H1 (cell line): ENCODE data around the gene ABI2. TPM values are rescaled to one million over a fixed set of nuclear protein-coding genes. Genes with fewer than 3 reads are reported as not detected.

ENCODE experiments used
- KDM5A ChIP-seq: fragments of 200-600 bp; IDR thresholded peaks from 2 replicates; pipeline ENCODE4 v1.7.1; 2012; ENCODE audit warnings: mild to moderate bottlenecking, low read length, inconsistent platforms, mixed read lengths
- POU5F1 ChIP-seq: IDR thresholded peaks from 2 replicates; pipeline ENCODE4 v1.6.1; 2011; ENCODE audit warnings: low read depth, mild to moderate bottlenecking, low read length, moderate library complexity
- SIRT6 ChIP-seq: IDR thresholded peaks from one replicate; pipeline ENCODE4 v1.7.1; 2012; ENCODE audit warnings: low read length, inconsistent platforms
- SP2 ChIP-seq: IDR thresholded peaks from 2 replicates; pipeline ENCODE4 v1.6.1; 2012; ENCODE audit warnings: mild to moderate bottlenecking, low read length, inconsistent platforms
- TAF1 ChIP-seq: IDR thresholded peaks from 2 replicates; pipeline ENCODE4 v1.6.1; 2011; ENCODE audit warnings: mild to moderate bottlenecking, low read depth, low read length
- polyA plus RNA-seq, 7 experiments: library from polyadenylated mRNA; depleted of rRNA in 3 of 7; stranded (reverse) in 5 of 7; unstranded in 2 of 7; fragments of >200 nt in 5 of 7; fragments of 200-250 nt in 2 of 7; gene quantifications; 1 replicate in 5 of 7; 2 replicates in 1 of 7; 4 replicates in 1 of 7; pipeline versions ENCODE4 v1.2.1 to v1.2.3, GENCODE V29; 2011 to 2013; ENCODE audit warnings: missing spikeins in 2 of 7, mixed read lengths in 2 of 7
- total RNA-seq: library from RNA; stranded (reverse); fragmentation: NEBNext Ultra II Directional; extraction: Animal tissue kit (Norgen Biotek cat#: 25700); gene quantifications from 2 replicates; pipeline ENCODE4 v1.2.1, GENCODE V29; 2021
- TF ChIP-seq, protein P1 (sequence below): fragments of 300-600 bp; sonication (generic); IDR thresholded peaks from 2 replicates; pipeline ENCODE4 v1.7.1; 2012; ENCODE audit warnings: low read length, moderate library complexity, mild to moderate bottlenecking, inconsistent platforms; ENCODE audit not compliant: insufficient replicate concordance
- TF ChIP-seq, protein P2 (sequence below): IDR thresholded peaks from 2 replicates; pipeline ENCODE4 v1.6.1; 2012; ENCODE audit warnings: low read length, inconsistent platforms
- TF ChIP-seq, protein P3 (sequence below): IDR thresholded peaks from 2 replicates; pipeline ENCODE4 v1.6.1; 2012; ENCODE audit warnings: inconsistent platforms
- TF ChIP-seq, protein P4 (sequence below): IDR thresholded peaks from 2 replicates; pipeline ENCODE4 v1.6.1; 2012; ENCODE audit warnings: inconsistent platforms

ABI2 gene
- total and polyA plus RNA-seq, 2 of the 8 experiments (the other 6 are each of a cell fraction or from before 2014, with no cell fraction given): 62.3 to 118 TPM

DNA sequence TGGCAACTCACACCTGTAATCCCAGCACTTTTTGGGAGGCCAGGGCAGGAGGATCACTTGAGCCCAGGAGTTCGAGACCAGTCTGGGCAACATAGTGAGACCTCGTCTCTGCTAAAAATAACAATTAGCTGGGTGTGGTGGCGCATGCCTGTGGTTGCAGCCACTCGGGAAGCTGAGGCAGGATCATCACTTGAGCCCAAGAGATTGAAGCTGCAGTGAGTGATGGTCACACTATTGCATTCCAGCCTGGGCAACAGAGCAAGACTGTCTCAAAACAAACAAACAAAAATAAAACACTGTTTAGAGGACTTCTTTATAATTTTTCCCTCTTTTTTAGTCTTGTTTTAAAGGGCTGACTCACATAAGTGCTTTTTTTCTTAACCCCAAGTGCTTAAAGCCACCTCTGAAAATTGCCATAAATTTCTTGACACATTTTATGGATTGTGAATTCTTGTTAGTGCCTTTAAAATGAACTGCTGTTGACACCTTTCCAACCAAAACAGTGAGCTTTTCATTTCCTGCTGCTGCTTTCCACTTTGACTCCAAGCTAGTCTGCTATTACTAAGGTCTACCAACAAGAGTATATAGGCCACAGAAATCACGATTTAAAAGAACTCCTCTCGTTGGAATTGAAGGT lies 47.6 kb upstream of the ABI2 start (continued):
- TF ChIP-seq, protein P1, sequence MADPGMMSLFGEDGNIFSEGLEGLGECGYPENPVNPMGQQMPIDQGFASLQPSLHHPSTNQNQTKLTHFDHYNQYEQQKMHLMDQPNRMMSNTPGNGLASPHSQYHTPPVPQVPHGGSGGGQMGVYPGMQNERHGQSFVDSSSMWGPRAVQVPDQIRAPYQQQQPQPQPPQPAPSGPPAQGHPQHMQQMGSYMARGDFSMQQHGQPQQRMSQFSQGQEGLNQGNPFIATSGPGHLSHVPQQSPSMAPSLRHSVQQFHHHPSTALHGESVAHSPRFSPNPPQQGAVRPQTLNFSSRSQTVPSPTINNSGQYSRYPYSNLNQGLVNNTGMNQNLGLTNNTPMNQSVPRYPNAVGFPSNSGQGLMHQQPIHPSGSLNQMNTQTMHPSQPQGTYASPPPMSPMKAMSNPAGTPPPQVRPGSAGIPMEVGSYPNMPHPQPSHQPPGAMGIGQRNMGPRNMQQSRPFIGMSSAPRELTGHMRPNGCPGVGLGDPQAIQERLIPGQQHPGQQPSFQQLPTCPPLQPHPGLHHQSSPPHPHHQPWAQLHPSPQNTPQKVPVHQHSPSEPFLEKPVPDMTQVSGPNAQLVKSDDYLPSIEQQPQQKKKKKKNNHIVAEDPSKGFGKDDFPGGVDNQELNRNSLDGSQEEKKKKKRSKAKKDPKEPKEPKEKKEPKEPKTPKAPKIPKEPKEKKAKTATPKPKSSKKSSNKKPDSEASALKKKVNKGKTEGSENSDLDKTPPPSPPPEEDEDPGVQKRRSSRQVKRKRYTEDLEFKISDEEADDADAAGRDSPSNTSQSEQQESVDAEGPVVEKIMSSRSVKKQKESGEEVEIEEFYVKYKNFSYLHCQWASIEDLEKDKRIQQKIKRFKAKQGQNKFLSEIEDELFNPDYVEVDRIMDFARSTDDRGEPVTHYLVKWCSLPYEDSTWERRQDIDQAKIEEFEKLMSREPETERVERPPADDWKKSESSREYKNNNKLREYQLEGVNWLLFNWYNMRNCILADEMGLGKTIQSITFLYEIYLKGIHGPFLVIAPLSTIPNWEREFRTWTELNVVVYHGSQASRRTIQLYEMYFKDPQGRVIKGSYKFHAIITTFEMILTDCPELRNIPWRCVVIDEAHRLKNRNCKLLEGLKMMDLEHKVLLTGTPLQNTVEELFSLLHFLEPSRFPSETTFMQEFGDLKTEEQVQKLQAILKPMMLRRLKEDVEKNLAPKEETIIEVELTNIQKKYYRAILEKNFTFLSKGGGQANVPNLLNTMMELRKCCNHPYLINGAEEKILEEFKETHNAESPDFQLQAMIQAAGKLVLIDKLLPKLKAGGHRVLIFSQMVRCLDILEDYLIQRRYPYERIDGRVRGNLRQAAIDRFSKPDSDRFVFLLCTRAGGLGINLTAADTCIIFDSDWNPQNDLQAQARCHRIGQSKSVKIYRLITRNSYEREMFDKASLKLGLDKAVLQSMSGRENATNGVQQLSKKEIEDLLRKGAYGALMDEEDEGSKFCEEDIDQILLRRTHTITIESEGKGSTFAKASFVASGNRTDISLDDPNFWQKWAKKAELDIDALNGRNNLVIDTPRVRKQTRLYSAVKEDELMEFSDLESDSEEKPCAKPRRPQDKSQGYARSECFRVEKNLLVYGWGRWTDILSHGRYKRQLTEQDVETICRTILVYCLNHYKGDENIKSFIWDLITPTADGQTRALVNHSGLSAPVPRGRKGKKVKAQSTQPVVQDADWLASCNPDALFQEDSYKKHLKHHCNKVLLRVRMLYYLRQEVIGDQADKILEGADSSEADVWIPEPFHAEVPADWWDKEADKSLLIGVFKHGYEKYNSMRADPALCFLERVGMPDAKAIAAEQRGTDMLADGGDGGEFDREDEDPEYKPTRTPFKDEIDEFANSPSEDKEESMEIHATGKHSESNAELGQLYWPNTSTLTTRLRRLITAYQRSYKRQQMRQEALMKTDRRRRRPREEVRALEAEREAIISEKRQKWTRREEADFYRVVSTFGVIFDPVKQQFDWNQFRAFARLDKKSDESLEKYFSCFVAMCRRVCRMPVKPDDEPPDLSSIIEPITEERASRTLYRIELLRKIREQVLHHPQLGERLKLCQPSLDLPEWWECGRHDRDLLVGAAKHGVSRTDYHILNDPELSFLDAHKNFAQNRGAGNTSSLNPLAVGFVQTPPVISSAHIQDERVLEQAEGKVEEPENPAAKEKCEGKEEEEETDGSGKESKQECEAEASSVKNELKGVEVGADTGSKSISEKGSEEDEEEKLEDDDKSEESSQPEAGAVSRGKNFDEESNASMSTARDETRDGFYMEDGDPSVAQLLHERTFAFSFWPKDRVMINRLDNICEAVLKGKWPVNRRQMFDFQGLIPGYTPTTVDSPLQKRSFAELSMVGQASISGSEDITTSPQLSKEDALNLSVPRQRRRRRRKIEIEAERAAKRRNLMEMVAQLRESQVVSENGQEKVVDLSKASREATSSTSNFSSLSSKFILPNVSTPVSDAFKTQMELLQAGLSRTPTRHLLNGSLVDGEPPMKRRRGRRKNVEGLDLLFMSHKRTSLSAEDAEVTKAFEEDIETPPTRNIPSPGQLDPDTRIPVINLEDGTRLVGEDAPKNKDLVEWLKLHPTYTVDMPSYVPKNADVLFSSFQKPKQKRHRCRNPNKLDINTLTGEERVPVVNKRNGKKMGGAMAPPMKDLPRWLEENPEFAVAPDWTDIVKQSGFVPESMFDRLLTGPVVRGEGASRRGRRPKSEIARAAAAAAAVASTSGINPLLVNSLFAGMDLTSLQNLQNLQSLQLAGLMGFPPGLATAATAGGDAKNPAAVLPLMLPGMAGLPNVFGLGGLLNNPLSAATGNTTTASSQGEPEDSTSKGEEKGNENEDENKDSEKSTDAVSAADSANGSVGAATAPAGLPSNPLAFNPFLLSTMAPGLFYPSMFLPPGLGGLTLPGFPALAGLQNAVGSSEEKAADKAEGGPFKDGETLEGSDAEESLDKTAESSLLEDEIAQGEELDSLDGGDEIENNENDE: no peak
- TF ChIP-seq POU5F1 (no peak), TAF1 (no peak), SIRT6 (no peak), SP2 (no peak), KDM5A (no peak)
- TF ChIP-seq, protein P2, sequence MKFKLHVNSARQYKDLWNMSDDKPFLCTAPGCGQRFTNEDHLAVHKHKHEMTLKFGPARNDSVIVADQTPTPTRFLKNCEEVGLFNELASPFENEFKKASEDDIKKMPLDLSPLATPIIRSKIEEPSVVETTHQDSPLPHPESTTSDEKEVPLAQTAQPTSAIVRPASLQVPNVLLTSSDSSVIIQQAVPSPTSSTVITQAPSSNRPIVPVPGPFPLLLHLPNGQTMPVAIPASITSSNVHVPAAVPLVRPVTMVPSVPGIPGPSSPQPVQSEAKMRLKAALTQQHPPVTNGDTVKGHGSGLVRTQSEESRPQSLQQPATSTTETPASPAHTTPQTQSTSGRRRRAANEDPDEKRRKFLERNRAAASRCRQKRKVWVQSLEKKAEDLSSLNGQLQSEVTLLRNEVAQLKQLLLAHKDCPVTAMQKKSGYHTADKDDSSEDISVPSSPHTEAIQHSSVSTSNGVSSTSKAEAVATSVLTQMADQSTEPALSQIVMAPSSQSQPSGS: no peak
- TF ChIP-seq, protein P3, sequence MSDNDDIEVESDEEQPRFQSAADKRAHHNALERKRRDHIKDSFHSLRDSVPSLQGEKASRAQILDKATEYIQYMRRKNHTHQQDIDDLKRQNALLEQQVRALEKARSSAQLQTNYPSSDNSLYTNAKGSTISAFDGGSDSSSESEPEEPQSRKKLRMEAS: no peak
- TF ChIP-seq, protein P4, sequence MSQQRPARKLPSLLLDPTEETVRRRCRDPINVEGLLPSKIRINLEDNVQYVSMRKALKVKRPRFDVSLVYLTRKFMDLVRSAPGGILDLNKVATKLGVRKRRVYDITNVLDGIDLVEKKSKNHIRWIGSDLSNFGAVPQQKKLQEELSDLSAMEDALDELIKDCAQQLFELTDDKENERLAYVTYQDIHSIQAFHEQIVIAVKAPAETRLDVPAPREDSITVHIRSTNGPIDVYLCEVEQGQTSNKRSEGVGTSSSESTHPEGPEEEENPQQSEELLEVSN: no peak
